Tibial nerve (tissue), 4 donors: ENCODE measurements around the gene MUSTN1. TPM values are rescaled to one million over a fixed set of nuclear protein-coding genes. Genes with fewer than 3 reads are reported as not detected.

Experiments
- DNase-seq, 2 donors: peaks; one replicate each; pipeline ENCODE4 v3.0.0-alpha.2; 2019; ENCODE audit warnings: low spot score in 2 of 2
- H3K27ac ChIP-seq, 4 donors: fragments of 200-600 bp; sonication (generic) in 3 of 4; one replicate each; pipeline ENCODE4 v1.5.1; 2017 to 2019; ENCODE audit warnings: mild to moderate bottlenecking in 1 of 4
- H3K27me3 ChIP-seq, 2 donors: fragments of 200-600 bp; sonication (generic) in 1 of 2; one replicate each; pipeline versions ENCODE4 v1.5.1 to v1.6.0; 2017 to 2019
- H3K36me3 ChIP-seq, 3 donors: fragments of 200-600 bp; sonication (generic); one replicate each; pipeline ENCODE4 v1.5.1; 2018 to 2019
- H3K4me1 ChIP-seq, 4 donors: fragments of 200-600 bp; sonication (generic) in 3 of 4; one replicate each; pipeline ENCODE4 v1.5.1; 2017 to 2019
- H3K4me3 ChIP-seq, 4 donors: fragments of 200-600 bp; sonication (generic) in 3 of 4; one replicate each; pipeline ENCODE4 v1.5.1; 2017 to 2019; ENCODE audit warnings: mild to moderate bottlenecking in 1 of 4, moderate library complexity in 1 of 4
- H3K9me3 ChIP-seq, 4 donors: fragments of 200-600 bp; sonication (generic) in 3 of 4; one replicate each; pipeline ENCODE4 v1.5.1; 2017 to 2019
- EP300 ChIP-seq, 2 donors: sonication (generic); formaldehyde crosslinking; IDR thresholded peaks; one replicate each; pipeline ENCODE4 v1.6.1; 2017; ENCODE audit warnings: antibody characterized with exemption in 2 of 2, mild to moderate bottlenecking in 1 of 2
- POLR2A ChIP-seq, 2 donors: fragments of 450-650 bp; IDR thresholded peaks; one replicate each; pipeline ENCODE4 v1.6.1; 2017; ENCODE audit warnings: antibody characterized with exemption in 2 of 2, mild to moderate bottlenecking in 2 of 2, moderate library complexity in 2 of 2
- WGBS, 2 donors: methylation state at CpG; one replicate each; pipeline ENCODE4 v1.1.5; 2018; 5-methylcytosine and 5-hydroxymethylcytosine counted together
- total RNA-seq, 4 donors: library from RNA; depleted of rRNA; stranded (reverse); fragments of >200 nt; gene quantifications; one replicate each; pipeline ENCODE4 v1.1.0, GENCODE V29; 2016
- TF ChIP-seq, protein P1 (sequence below), 5 experiments: fragments of 200-600 bp in 3 of 5; fragments of 450-650 bp in 2 of 5; sonication (generic) in 3 of 5; IDR thresholded peaks; one replicate each; pipeline ENCODE4 v1.5.1; 2016 to 2019; ENCODE audit warnings: antibody characterized with exemption in 5 of 5, mild to moderate bottlenecking in 3 of 5, moderate library complexity in 2 of 5

The MUSTN1 gene
- total RNA-seq, 4 donors from 2014 or later = 38.5 to 77.9 (median 64.9) TPM

DNA sequence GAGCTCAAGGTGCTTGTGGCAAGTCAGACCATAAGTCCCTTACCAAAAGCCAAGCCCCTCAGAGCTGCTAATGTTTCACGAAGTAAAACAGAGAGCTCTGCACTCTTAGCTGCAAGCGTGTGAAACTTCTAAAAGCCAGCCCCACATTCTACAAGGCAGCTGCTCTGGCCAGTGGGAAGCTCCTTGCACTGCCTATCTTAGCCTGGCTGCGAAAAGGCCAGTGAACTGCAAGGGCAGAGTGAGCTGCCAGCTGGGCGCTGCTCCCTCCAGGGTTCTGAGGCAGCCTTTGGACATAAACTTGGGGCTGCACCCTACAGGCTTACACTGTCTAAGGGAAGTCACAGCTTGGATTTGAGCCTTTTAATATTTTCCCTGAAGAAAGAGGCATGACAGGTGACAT lies 2.2 kb upstream of the MUSTN1 start:
- Histone ChIP-seq H3K36me3 (peaks cover 0 to 91% (median 0%) of the 10 kb centered on the region in 3 donors), H3K9me3 (no peaks in the 10 kb centered on the region), H3K27me3 (no peaks in the 10 kb centered on the region), H3K27ac (peak overlapping the region in 1 of 4 donors; percentile 59), H3K4me3 (no peak overlapping the region), H3K4me1 (peaks cover 0 to 16% (median 0%) of the 10 kb centered on the region in 4 donors)
- no peak for TF ChIP-seq POLR2A (IDR thresholded peaks at IDR 0.05)
- TF ChIP-seq EP300 (IDR thresholded peaks at IDR 0.05) = no peak
- TF ChIP-seq, protein P1, sequence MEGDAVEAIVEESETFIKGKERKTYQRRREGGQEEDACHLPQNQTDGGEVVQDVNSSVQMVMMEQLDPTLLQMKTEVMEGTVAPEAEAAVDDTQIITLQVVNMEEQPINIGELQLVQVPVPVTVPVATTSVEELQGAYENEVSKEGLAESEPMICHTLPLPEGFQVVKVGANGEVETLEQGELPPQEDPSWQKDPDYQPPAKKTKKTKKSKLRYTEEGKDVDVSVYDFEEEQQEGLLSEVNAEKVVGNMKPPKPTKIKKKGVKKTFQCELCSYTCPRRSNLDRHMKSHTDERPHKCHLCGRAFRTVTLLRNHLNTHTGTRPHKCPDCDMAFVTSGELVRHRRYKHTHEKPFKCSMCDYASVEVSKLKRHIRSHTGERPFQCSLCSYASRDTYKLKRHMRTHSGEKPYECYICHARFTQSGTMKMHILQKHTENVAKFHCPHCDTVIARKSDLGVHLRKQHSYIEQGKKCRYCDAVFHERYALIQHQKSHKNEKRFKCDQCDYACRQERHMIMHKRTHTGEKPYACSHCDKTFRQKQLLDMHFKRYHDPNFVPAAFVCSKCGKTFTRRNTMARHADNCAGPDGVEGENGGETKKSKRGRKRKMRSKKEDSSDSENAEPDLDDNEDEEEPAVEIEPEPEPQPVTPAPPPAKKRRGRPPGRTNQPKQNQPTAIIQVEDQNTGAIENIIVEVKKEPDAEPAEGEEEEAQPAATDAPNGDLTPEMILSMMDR (IDR thresholded peaks at IDR 0.05) = no peak
- 74 to 81% methylated on average over 4 of the region's 4 CpGs for WGBS, 2 donors
- no peak for DNase-seq

DNA sequence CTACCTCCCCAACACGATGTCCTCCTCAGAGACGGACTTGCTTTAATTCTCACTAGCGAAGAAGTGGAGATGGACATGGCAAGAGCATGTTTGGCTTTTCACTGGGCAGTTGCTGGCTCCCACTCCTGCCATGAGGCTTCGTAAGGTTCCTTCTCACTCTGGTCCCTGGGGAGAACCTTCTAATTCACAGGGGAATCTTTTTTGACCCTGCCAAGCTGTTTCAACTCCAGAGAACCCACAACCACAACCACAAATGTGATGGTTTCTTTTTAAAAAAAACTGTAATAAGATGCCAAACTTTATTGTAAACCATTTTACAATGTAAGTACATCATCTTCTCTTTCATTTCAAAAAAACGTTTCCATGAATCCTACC lies 1.6 kb upstream of the MUSTN1 start:
- H3K4me1 ChIP-seq = peaks cover 0 to 22% (median under 1%) of the 10 kb centered on the region in 4 donors
- H3K36me3 ChIP-seq = peaks cover 0 to 87% (median 0%) of the 10 kb centered on the region in 3 donors
- H3K4me3 ChIP-seq = no peak overlapping the region
- TF ChIP-seq, protein P1 (IDR thresholded peaks at IDR 0.05) = no peak
- no peak for TF ChIP-seq EP300 (IDR thresholded peaks at IDR 0.05)
- no peak for TF ChIP-seq POLR2A (IDR thresholded peaks at IDR 0.05)
- no peaks in the 10 kb centered on the region for H3K9me3 ChIP-seq
- DNase-seq = no peak
- 80 to 88% methylated on average over 5 of the region's 5 CpGs for WGBS, 2 donors
- no peaks in the 10 kb centered on the region for H3K27me3 ChIP-seq
- peak overlapping the region in 2 of 4 donors; percentile 43 to 59 for H3K27ac ChIP-seq

DNA sequence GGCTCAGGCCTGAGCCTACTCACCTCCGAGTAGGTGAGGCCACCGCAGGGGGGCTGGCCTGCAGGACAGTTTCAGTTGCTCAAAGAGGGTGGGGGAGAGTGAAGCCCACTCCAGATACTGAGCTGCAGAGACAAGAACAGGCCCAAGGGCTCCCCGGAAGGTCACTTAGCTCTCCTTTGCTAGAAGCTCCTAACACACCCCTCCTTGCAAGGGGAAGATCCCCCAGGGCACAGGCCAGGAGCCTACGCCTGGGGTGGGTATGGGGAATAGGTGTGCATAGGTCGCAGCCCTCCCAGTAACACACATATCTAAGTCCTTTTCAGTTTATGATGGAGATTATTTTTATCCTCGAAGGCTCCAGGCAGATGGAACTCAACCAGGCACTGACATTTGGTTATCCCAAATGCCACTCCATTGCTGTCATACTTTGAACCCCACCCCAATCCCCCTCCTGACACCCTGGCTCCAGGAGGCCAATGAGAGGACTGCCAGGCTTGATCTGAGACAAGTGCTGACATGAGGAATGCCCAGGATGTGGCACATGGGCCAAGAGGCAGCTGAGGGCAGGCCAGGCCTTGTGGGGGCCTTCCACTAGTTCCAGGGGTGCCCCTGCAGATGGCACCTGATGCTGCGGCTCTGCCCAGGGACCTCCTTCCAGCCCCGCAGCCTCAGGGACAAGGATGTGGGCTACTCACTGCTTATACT lies 1.1 kb upstream of the MUSTN1 start:
- peaks cover 0 to 25% (median 2%) of the 10 kb centered on the region in 4 donors for H3K4me1 ChIP-seq
- H3K9me3 ChIP-seq = no peaks in the 10 kb centered on the region
- DNase-seq = no peak
- H3K36me3 ChIP-seq = peaks cover 0 to 81% (median 0%) of the 10 kb centered on the region in 3 donors
- H3K27me3 ChIP-seq = no peaks in the 10 kb centered on the region
- WGBS, 2 donors = 78 to 84% methylated on average over 8 of the region's 8 CpGs
- H3K27ac ChIP-seq = peak overlapping the region in 2 of 4 donors; percentile 43 to 59
- TF ChIP-seq, protein P1 (IDR thresholded peaks at IDR 0.05) = no peak
- TF ChIP-seq EP300 (IDR thresholded peaks at IDR 0.05) (no peak), POLR2A (IDR thresholded peaks at IDR 0.05) (no peak)
- peak overlapping the region in 1 of 4 donors; percentile 38 for H3K4me3 ChIP-seq

DNA sequence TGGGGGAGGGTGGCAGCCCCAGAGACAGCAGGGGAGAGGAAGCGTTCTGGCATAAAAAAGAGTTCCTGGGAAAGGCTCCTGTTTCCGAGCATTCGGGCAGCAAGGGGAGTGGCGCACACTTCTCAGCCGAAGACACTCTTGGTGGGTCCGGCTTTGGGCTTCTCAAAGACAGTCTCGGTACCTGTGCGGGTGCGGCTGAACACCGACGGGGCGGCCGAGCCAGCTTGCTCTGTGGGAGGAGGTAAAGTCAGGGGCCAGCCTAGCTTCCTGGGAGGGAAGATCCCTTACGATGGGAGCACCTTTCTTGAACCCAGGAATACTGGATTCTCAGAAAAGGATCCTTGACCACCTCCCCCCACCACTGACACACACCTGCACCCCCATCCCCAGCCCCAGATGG lies 1.6 kb downstream of the MUSTN1 start:
- no peak for DNase-seq
- TF ChIP-seq, protein P1 (IDR thresholded peaks at IDR 0.05) = no peak
- no peak for TF ChIP-seq POLR2A (IDR thresholded peaks at IDR 0.05)
- no peak for TF ChIP-seq EP300 (IDR thresholded peaks at IDR 0.05)
- Histone ChIP-seq H3K9me3 (no peaks in the 10 kb centered on the region), H3K4me3 (no peak overlapping the region), H3K4me1 (peaks cover 0 to 31% (median 2%) of the 10 kb centered on the region in 4 donors), H3K27me3 (no peaks in the 10 kb centered on the region), H3K27ac (peak overlapping the region in 1 of 4 donors; percentile 28), H3K36me3 (peaks cover 0 to 71% (median 0%) of the 10 kb centered on the region in 3 donors)
- WGBS, 2 donors = 87 to 89% methylated on average over 7 to 14 of the region's 14 CpGs
